ENCODE data around the gene SUB1.
"Not testable (repeated sequence)": the region's sequence is repeated elsewhere in the genome, so short reads cannot be mapped to it uniquely, and the experiment has no call there.

Gene SUB1

DNA sequence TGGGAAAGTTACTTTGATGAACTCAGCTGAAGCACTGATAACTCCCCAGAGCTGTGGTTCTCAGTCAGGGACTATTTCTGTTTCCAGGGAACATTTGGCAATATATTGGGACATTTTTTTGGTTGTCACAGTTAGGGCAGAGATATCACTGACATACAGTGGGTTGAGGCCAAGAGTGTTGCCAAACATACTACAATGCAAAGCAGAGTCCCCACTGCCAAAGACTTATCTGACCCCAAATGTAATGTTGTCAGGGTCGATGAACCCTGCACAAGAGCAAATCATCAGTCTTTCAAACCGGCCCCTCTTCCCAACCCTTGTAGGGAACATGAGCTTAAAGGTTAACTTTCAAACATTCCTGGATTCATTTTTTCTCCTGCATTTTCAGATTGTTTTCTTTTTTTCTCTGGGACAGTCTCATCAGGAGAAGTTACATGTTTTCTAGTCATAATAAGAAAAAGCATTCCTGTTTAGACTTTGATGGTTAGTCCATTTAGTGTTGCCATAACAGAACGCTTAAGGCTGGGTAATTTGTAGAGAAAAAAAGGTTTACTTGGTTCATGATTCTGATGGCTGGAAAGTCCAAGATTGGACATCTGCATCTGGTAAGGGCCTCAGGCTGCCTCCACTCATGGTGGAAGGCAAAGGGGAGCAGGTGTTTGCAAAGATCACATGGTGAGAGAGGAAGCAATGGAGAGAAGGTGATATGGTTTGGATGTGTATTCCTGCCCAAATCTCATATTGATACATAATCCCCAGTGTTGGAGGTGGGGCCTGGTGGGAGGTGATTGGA is 18.8 kb upstream of the SUB1 start:
- no peak for FAIRE-seq

DNA sequence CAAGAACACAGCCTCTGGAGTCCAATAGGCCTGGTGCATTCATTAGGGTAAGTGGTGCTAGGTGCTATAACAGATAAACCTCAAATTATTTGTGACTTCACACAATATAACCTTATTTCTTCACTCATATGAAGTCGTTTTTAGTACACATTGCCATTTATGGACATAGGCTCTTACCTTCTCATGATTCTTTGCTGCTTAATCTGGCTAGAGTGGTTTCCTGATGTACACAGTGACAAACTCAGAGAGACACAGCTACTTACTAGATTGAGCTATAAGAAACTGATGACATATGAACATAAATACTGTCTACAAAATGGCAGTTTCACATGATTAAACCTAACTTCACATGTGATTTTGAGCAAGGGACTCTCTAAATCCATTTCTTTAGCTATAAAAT is 14.2 kb upstream of the SUB1 start:
- no peak for FAIRE-seq

DNA sequence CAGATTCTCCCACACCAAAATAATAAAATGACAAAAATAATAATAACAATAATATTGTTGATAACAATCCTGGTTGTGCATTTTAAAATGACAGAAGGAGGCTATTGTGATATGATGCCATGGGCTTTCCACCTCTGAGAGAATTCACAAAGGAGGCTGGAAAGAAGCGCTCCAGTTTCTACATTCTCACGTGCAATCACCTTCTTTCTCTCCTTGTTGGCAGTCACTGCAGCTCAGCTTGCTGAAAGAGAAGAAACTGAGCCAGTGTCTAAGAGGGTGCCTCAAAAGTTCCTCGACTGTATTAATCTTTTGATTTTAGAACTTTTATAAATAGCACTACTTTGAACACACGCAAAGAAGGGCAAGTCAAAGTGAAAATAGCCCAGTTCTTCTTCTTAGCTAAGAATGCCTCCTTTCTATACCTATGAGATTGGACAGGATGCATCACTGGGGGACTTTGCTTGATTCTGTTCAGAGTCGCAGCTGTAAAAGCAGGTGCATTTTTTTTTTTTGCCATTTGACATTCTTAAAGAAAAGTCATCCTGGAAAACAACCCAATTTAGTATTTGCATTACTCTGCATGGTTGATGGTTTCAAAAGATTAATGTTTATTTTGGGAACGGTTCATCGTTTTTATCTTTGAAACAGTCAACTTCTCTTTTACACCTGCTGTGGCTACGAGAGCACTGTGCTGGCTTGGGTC is 12.4 kb upstream of the SUB1 start:
- no peak for FAIRE-seq

DNA sequence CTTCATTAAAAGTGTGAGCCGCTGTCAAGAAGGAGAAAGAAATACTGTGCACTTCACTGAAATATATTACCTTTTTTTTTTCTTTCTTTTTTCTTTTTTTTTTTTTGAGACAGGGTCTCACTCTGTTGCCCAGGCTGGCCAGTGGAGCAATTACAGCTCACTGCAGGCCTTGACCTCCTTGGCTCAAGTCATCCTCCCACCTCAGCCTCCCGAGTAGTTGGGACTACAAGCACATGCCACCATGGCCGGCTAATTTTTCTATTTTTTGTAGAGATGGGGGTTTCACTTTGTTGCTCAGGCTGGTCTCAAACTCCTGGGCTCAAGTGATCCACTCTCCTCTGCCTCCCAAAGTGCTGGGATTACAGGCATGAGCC is 11.9 kb upstream of the SUB1 start:
- FAIRE-seq = not testable (repeated sequence)

DNA sequence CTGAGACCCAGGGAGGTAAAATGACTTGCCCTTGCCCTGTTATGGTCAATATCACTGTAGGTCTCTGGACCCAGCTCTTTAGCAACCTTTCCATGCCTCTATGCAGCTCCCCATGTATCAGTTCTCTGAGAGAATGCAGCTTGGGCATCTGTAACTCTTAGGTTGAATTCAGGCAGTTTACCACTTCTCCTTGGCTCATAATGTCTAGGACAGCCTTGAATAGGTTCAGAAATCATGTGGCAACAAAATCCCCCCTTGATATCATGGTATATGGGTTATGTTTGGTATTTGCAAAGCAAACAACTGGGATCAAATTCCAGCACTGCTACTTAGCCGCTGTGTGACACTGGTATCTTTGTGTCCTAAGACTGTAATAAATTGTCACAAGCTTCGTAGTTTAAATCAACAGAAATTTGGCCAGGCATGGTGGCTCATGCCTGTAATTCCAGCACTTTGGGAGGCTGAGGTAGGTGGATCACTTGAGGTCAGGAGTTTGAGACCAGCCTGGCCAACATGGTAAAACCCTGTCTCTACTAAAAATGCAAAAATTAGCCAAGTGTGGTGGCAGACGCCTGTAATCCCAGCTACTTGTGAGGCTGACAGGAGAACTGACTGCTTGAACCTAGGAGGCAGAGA is 10.7 kb upstream of the SUB1 start:
- no peak for FAIRE-seq

DNA sequence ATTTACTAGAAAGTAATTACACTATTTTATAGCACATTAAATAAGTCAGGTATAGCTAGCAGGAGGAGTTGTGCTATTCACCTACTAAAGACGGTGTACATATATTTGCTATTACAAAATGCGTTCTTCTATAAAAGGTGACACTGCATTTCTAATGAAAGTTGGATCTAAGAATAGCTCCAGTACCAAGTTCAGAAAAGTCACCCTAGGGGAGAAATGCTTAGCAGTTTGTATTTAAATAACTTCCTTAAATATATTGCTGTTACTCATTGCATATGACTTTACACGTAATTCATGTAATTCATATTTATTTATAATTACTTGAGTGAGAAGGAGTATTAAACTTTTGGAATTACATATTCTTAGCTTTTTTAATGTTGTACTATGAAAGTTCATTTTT is 7.0 kb upstream of the SUB1 start:
- no peak for FAIRE-seq

DNA sequence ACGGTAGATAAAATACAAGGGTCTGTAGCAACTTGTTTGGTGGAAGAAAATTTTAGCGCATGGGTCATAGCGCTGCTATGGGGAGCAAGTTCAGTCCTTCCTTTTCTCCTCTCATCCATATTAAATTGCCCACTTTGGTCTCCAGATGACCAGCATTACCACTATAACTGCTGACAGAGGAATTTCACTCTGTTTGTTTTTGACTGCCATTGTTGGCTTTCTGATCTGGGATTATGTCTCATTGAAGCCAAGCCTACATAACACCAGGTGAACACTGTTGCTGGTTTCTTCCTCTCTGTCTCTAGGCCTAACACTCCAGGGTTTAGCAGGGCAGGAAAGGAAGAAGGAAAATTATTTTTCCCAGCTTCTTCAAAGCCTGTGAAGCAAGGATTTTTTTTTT is 6.6 kb upstream of the SUB1 start:
- no peak for FAIRE-seq

DNA sequence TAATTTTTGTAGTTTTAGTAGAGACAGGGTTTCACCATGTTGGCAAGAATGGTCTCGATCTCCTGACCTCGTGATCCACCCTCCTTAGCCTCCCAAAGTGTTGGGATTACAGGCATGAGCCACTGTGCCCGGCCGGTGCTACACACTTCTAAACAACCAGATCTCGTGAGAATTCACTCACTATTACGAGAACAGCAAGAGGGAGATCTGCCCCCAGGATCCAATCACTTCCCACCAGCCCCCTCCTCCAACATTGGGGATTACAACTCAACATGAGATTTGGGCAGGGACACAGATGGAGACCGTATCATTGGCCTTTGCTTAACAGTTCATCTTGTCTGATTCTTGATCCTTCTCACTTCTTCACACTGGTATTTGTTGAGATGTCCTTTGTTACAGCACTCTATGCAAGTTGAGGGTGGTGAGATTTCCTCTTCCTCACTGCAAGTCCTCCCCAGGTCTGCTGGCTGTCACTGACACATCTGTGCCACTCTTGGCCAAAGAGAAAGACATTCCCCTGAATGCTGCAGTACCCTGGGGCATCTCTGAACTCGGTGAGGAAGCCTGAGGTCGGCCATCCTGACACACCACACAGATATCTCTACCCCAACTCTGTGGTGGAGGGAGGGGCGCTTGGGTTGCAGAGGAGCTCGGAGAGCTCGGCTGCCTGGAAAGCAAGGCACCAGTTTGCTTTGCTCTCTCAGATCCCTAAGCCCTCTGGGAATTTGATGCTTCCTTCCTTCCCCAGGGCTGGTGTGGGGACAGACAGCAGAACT is 4.2 kb upstream of the SUB1 start:
- no peak for FAIRE-seq

DNA sequence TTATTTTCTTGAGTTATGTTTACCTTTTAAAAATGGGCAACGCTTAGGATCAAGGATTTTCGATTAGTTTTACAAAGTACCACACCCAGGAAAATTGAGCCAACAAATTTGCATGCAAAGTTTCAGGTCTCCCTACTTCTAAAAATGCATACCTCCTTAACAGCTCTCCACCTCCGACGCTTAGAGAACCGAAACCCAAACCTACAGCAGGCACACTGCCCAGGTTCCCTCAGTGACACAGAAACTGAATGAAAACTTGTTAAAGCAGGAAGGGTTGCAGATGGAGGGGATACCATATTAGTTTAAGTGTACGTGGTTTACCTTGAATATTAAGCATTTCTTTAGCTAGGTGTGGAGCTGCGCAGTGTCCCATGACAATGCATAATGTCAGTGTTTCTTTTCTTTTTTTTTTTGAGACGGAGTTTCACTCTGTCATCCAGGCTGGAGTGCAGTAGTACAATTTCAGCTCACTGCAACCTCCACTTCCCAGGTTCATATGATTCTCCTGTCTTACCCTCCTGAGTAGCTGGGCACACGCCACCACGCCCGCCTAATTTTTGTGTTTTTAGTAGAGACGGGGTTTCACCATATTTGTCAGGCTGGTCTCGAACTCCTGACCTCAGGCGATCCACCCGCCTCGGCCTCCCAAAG is 1.6 kb upstream of the SUB1 start:
- no peak for FAIRE-seq

DNA sequence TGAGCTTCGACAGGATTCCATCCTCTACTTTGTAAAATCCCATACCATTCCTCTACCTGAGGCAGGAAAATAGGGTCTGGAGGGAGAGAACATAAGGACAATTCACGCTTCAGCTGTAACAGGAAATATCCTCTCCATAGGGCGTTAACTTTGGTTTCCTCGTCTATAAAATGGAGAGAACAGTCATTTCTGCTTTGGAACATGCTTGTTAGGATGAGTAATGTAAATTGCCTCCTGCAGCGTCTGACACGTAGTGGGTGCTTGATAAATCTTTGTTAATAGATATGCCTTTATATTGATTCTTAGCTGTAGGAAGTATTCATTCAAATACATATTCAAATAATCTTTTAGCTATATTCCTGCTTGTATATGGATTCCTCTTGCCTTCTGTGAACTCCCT is 711 bp upstream of the SUB1 start:
- FAIRE-seq = no peak

DNA sequence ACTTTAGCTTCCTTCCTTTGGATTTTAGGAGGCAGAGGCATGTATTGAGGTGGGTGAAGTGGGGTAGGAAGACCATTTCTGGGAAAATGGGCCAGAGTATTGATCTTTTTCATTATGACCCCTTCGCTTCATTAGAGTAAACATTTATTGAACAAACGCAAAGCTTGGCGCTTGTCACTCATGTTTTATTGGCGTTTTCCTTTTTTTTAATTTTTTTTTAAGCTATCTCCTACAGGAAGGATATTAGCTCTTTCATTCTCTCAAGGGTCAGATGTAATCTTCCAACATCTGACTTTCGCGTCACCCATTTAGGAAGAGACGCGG is 273 bp upstream of the SUB1 start:
- no peak for FAIRE-seq

DNA sequence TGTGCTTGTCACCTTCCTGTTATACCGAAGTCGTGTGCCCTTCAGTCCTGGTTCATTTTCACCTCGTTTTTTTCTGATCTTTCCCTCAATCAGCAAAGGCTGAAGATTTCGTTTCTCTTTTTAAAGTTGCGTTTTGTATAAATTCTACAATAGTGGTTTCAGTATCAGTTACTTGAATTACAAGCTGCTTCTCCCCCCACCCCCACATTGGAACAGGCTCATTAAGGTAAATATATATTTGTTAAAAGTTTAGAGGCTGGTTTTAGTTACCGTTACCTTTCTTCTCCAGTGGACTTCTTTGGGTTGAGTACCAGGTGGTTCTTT is 881 bp downstream of the SUB1 start:
- FAIRE-seq = no peak

DNA sequence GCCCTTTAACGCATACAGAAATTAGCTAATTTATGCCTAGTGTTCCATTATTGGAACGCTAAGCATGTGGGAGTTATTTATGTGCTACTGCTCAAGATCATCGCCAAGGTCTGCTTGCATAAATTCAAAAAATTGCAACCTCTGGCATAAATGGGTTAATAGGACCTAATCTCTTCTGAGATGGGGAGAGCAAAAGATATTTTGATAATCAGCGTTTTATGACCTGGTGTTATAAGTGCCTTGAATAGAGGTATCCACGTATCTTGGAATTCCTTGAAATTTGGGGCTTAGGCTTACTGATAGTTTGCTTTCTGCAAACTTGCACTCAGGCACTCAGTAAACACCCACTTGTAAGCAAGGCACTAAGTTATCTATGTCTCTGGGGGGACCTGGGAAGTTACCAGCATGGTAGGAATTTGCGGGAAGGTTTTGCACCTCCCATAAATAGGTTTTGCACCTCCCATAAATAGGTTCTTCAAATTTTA is 1.8 kb downstream of the SUB1 start:
- no peak for FAIRE-seq

DNA sequence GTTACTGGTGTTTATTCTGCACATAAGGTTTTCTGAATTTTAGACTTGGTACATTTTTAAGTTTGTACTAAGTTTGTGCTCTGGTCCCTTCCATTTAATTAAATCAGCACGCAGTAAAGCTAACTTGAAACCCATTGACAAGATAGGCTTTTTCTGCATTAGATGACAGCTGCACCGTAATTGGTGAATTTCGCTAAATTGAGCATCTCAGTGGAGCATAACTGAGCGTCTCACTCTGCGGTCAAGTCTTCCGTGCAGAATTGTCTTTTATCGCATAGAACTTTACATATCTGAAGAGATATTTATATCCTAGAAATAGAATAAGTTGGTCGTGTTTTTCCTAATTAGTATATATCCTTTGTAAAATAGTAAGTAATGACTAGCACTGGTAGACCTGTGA is 4.1 kb downstream of the SUB1 start:
- FAIRE-seq = no peak

DNA sequence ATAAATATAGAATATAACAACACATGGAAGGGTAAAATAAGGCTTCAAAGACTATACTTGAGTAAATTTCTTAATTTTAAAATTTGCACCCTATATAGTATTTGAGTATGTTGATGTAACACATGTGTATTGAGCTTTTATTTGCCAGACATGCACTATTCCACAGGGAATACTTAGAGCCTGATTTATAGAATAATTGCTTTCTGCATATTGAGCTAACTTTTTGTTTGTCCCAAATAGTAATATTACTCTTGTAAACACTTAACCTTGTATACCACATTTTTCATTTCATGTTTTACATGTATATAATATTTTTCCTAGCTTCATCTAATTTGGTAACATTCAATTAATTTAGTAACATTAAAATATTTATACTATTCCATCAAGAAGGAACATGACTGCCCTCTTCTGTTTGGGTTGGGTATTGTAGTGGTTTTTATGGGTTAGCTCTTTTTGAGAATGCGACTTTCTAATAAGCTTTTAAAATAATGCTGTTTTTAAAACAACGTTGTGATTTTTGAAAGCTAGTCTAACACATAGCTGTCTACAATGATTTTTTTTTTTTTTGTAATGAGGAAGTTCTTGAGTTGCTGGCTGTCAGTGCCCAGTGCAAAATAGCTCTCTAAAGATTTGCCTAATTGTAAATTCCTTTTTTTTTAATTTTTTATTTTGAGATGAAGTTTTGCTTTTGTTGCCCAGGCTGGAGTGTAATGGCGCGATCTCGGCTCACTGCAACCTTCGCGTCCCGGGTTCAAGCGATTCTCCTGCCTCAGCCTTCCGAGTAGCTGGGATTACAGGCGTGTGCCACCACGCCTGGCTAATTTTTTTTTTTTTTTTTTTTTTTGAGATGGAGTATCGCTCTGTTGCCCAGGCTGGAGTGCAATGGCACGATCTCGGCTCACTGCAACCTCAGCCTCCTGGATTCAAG is 4.8 kb downstream of the SUB1 start:
- no peak for FAIRE-seq

DNA sequence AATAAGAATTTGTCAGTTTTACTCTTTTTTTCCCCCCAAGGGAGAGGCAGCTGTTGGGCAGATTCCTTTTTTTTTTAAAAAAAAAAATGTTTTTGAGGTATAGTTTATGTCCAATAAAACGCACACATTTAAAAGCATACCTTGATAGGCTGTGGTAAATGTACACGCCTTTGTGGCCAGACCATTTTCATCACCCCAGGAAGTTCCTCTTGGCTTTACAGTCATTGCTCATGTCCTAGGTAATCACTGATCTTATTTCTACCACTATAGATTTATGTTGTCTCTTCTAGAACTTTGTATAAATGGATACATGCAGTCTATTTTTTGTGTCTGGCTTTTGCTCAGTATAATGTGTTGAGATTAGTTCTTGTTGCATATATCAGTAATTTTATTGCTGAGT is 9.8 kb downstream of the SUB1 start:
- FAIRE-seq = no peak

DNA sequence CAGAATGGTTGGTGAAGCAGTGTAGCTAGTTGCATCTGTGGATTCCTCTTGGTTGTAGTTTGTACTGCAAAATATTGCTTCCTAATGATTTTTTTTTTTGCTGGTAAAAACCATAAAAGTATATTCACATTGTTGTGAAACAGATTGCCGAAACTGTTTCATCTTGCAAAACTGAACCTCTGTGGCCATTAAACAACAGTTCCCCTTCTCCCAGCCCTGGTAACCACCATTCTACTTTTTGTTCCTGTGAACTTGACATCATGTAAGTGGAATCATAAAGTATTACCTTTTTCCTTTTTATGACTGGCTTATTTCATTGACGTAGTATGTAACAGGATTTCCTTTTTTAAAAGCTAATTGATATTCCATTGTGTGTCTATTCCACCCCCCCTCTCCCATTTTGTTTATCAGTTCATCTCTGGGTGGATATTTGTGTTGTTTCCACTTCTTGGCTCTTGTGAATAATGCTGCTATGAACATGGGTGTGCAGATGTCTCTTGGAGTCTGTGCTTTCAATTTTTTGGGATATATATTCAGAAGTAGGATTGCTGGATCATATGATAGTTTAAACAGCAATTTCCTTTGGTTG is 11.8 kb downstream of the SUB1 start:
- no peak for FAIRE-seq

DNA sequence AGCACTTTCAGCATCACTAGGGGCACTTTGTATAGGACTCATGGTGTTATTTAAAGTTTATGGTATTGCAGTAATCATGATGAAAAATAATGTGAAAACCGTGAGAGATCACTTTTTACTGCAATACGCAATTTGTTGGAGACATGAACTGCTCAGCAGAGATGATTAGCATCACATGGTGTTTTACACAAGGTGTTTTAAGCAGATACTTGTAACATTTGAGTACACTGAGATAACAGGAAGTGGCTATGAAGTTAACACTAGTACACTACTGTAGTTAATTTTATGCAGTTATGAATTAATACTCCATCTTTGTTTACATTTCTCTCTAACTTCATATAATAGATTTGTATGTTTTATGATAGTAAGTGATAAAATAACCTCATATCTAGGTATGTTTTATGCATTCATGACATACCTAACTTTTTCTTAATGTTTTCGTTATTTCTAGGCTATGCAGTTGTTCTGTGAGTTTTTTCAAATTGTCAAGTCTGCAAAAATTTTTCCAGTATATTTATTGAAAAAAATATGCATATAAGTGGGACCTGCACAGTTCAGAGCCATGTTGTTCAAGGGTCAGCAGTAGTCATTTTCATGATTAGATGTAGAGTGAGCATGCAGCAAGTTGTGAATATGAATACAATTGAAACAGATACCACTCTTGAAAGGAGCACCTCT is 13.0 kb downstream of the SUB1 start:
- FAIRE-seq = no peak

DNA sequence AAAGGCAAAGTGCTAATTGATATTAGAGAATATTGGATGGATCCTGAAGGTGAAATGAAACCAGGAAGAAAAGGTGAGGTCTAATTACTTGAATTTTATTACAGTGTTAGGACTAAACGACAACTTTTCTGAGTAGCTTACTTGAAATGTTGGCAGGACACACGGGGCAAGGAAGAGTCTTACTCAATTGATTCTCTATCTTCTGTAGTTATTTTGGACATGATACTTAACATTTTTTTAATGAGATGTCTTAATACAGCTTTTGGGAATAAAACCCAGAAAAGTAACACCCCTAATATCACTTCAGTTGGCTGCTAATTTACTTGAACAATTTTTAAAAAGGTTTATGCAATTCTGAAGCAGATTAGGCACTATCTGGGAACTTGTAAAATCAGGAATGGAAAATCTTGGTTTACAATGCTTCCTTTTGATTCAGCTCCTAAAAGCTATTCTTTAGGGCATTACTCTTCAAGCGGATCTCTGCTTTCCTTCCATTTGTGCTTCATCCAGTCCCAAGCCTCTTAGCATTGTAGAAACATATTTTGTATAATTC is 13.7 kb downstream of the SUB1 start:
- no peak for FAIRE-seq

DNA sequence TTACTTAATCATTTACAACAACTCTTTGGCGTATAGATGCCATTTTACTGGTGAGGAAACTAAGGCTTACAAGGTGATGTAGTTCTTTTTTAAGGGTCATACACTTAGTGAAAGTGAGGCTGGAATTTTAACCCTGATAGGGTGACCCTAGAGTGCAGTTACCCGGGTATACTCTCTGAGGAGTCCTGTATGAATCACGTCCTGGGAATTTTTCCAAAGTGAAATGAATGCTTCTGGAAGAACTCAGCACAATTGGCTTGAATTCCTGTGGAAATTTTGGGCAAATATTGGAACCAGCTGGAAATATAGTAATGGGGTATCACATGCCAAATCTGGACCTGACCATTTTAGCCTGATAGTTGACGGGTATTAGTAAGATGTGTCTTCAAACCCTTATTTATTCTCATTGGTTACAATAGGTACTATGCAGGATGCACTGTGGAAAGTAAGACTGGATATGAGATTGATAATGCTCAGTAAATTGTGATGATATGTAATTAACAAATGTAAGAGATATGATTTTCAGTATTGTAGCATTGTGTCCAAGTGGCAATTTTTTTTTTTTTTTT is 14.8 kb downstream of the SUB1 start:
- FAIRE-seq = no peak
